ENCODE results near the gene COMMD3.

DNA sequence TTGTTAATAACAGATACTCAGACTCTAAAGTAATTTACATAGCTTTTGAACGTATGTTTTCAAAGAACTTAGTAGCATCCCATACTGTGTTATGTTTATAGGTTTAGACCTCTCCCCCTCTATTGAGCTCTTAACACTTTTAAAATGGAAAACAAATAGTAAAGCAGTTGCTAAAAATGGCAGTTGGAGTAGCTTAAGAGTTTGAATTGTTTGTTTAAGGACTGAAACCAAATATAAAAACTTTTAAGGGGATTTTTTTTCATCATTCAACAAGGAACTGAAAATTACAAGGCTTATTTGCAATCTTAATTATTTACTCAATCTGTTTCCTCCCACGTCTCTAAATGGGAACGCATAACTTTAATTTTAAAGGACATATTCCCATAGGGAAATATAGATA, 27.5 kb downstream of the COMMD3 start:
- TF ChIP-seq, protein P1, sequence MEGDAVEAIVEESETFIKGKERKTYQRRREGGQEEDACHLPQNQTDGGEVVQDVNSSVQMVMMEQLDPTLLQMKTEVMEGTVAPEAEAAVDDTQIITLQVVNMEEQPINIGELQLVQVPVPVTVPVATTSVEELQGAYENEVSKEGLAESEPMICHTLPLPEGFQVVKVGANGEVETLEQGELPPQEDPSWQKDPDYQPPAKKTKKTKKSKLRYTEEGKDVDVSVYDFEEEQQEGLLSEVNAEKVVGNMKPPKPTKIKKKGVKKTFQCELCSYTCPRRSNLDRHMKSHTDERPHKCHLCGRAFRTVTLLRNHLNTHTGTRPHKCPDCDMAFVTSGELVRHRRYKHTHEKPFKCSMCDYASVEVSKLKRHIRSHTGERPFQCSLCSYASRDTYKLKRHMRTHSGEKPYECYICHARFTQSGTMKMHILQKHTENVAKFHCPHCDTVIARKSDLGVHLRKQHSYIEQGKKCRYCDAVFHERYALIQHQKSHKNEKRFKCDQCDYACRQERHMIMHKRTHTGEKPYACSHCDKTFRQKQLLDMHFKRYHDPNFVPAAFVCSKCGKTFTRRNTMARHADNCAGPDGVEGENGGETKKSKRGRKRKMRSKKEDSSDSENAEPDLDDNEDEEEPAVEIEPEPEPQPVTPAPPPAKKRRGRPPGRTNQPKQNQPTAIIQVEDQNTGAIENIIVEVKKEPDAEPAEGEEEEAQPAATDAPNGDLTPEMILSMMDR (IDR thresholded peaks at IDR 0.05) = no peak
- TF ChIP-seq POLR2AphosphoS5 (IDR thresholded peaks at IDR 0.05; ENCODE audit: low read depth, low read length) (no peak), SIN3A (IDR thresholded peaks at IDR 0.05; ENCODE audit: borderline replicate concordance, insufficient read depth, low read depth, low read length) (no peak), TCF7L2 (IDR thresholded peaks at IDR 0.05; ENCODE audit: low read depth, low read length) (no peak)
- TF ChIP-seq, protein P2, sequence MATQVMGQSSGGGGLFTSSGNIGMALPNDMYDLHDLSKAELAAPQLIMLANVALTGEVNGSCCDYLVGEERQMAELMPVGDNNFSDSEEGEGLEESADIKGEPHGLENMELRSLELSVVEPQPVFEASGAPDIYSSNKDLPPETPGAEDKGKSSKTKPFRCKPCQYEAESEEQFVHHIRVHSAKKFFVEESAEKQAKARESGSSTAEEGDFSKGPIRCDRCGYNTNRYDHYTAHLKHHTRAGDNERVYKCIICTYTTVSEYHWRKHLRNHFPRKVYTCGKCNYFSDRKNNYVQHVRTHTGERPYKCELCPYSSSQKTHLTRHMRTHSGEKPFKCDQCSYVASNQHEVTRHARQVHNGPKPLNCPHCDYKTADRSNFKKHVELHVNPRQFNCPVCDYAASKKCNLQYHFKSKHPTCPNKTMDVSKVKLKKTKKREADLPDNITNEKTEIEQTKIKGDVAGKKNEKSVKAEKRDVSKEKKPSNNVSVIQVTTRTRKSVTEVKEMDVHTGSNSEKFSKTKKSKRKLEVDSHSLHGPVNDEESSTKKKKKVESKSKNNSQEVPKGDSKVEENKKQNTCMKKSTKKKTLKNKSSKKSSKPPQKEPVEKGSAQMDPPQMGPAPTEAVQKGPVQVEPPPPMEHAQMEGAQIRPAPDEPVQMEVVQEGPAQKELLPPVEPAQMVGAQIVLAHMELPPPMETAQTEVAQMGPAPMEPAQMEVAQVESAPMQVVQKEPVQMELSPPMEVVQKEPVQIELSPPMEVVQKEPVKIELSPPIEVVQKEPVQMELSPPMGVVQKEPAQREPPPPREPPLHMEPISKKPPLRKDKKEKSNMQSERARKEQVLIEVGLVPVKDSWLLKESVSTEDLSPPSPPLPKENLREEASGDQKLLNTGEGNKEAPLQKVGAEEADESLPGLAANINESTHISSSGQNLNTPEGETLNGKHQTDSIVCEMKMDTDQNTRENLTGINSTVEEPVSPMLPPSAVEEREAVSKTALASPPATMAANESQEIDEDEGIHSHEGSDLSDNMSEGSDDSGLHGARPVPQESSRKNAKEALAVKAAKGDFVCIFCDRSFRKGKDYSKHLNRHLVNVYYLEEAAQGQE (IDR thresholded peaks at IDR 0.05; ENCODE audit: insufficient read depth in 1 of 2, low read depth in 2 of 2, low read length in 1 of 2) = no peak
